Measurements from ENCODE around the gene PPOX.

Gene PPOX

GRCh38 chr1:161168906-161169305 lies 2.7 kb downstream of the PPOX start:
- no peak for TF ChIP-seq Cebpa-rat (IDR thresholded peaks at IDR 0.05)
- Histone ChIP-seq H3K4me2 (no peak overlapping the region), H3K4me1 (peaks cover 23 to 43% (median 28%) of the 10 kb centered on the region in 10 experiments), H3K9me3 (replicated peaks in 1 of 11) (no peaks in the 10 kb centered on the region), H3K36me3 (peaks cover 47 to 72% (median 62%) of the 10 kb centered on the region in 11 experiments), H3K9ac (peak overlapping the region in 1 of 11 experiments; percentile 17; a peak in 1 of 22 replicates), H3K4me3 (no peak overlapping the region), H3K27ac (no peak overlapping the region), H4K20me1 (peaks cover 0 to 7% (median 0%) of the 10 kb centered on the region in 11 experiments; a peak in 2 of 22 replicates), H3K27me3 (no peaks in the 10 kb centered on the region)

- no peak for TF ChIP-seq Cebpa-rat (IDR thresholded peaks at IDR 0.05)
- H3K4me3 ChIP-seq = no peak overlapping the region
Observed at GRCh38 chr1:161171191-161171590, 5.0 kb downstream of the PPOX start.

GRCh38 chr1:161171696-161172095 lies 5.5 kb downstream of the PPOX start:
- Histone ChIP-seq H3K27me3 (no peaks in the 10 kb centered on the region), H4K20me1 (peaks cover 0 to 7% (median 0%) of the 10 kb centered on the region in 11 experiments; a peak in 4 of 22 replicates), H3K9me3 (replicated peaks in 1 of 11) (no peaks in the 10 kb centered on the region), H3K4me3 (no peak overlapping the region), H3K4me2 (no peak overlapping the region), H3K9ac (peak overlapping the region in 3 of 11 experiments; percentile 6 to 27 (median 24); a peak in 1 of 22 replicates), H3K36me3 (peaks cover 59 to 83% (median 72%) of the 10 kb centered on the region in 11 experiments), H3K4me1 (peaks cover 24 to 44% (median 31%) of the 10 kb centered on the region in 10 experiments), H3K27ac (no peak overlapping the region; a peak in 1 of 22 replicates)
- TF ChIP-seq Cebpa-rat (IDR thresholded peaks at IDR 0.05) = no peak

More at GRCh38 chr1:161171191-161171590, 5.0 kb downstream of the PPOX start:
- Histone ChIP-seq H3K9ac (peak overlapping the region in 3 of 11 experiments; percentile 24 to 37 (median 27); a peak in 2 of 22 replicates), H3K36me3 (peaks cover 59 to 83% (median 72%) of the 10 kb centered on the region in 11 experiments), H3K9me3 (replicated peaks in 1 of 11) (no peaks in the 10 kb centered on the region), H3K27ac (no peak overlapping the region; a peak in 1 of 22 replicates), H3K4me1 (peaks cover 19 to 40% (median 26%) of the 10 kb centered on the region in 10 experiments), H3K4me2 (no peak overlapping the region), H3K27me3 (no peaks in the 10 kb centered on the region), H4K20me1 (peaks cover 0 to 7% (median 0%) of the 10 kb centered on the region in 11 experiments; a peak in 4 of 22 replicates)

- H3K4me2 ChIP-seq = no peak overlapping the region
- no peak for TF ChIP-seq Cebpa-rat (IDR thresholded peaks at IDR 0.05)
- peaks cover 59 to 83% (median 72%) of the 10 kb centered on the region in 11 experiments for H3K36me3 ChIP-seq
Observed at GRCh38 chr1:161172349-161172748, 6.1 kb downstream of the PPOX start.

DNA sequence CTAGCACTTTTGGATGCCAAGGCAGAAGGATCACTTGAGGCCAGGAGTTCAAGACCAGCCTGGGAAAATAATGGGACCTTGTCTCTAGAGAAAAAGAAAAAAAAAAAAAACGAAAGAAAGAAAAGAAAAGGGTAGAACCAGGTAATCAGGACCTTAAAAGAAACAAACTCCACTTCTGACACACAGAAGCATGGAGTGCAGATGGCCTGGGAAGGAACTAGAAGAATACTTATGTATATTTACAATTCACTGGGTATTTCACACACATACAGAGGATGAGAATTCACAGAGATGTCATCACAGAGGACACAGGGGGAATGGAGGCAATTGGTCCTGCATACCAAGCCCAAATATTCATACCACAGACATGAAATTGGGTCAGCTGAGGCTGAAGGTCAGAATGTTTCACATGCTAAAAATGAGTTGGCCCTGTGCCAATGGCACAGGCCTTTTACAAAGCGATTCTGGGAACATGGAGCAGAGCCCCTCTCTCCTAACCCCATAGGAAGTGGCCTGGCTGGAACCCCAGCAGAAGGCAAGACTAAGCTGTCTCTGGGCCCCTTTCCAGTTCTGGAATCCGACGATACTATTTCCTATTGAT lies 6.7 kb downstream of the PPOX start:
- Histone ChIP-seq H3K27me3 (no peaks in the 10 kb centered on the region), H3K27ac (no peak overlapping the region), H3K9me3 (replicated peaks in 1 of 11) (no peaks in the 10 kb centered on the region), H3K36me3 (peaks cover 59 to 81% (median 72%) of the 10 kb centered on the region in 11 experiments), H4K20me1 (peaks cover 0 to 7% (median 0%) of the 10 kb centered on the region in 11 experiments; a peak in 4 of 22 replicates), H3K4me3 (no peak overlapping the region), H3K9ac (peak overlapping the region in 1 of 11 experiments; percentile 39; a peak in 1 of 22 replicates), H3K4me1 (peaks cover 18 to 36% (median 24%) of the 10 kb centered on the region in 10 experiments), H3K4me2 (no peak overlapping the region)
- no peak for TF ChIP-seq Cebpa-rat (IDR thresholded peaks at IDR 0.05)

More at GRCh38 chr1:161172349-161172748, 6.1 kb downstream of the PPOX start:
- no peak overlapping the region for H3K27ac ChIP-seq
- peaks cover 0 to 7% (median 0%) of the 10 kb centered on the region in 11 experiments; a peak in 4 of 22 replicates for H4K20me1 ChIP-seq
- peaks cover 19 to 38% (median 25%) of the 10 kb centered on the region in 10 experiments for H3K4me1 ChIP-seq
- no peaks in the 10 kb centered on the region for H3K9me3 ChIP-seq (replicated peaks in 1 of 11)
- H3K9ac ChIP-seq = peak overlapping the region in 3 of 11 experiments; percentile 6 to 39 (median 29); a peak in 3 of 22 replicates
- H3K4me3 ChIP-seq = no peak overlapping the region
- no peaks in the 10 kb centered on the region for H3K27me3 ChIP-seq

DNA sequence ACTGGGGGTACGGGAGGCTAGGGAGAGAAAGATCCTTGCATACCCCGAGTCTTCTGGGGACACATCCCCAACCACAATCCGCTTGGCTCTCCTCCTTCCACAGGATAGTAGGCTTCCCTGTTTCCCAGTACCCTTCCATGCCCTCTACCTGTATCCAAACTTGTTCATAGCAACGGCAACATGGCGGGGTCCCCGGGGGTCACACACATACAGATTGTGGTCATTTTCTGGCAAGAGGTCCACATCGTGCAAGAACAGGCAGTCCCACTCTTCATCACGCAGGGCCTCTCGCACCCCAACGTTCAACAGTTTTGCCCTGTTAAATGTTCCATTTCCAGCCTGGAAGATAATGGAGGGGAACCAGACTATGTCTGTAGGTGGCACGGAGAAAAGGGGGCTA lies 7.5 kb downstream of the PPOX start:
- no peak overlapping the region for H3K4me2 ChIP-seq
- no peaks in the 10 kb centered on the region for H3K9me3 ChIP-seq (replicated peaks in 1 of 11)
- no peak for TF ChIP-seq Cebpa-rat (IDR thresholded peaks at IDR 0.05)
- no peaks in the 10 kb centered on the region for H3K27me3 ChIP-seq
- no peak overlapping the region for H3K9ac ChIP-seq
- H3K27ac ChIP-seq = no peak overlapping the region
- H4K20me1 ChIP-seq = peaks cover 0 to 7% (median 0%) of the 10 kb centered on the region in 11 experiments; a peak in 4 of 22 replicates
- peaks cover 59 to 74% (median 70%) of the 10 kb centered on the region in 11 experiments for H3K36me3 ChIP-seq
- peaks cover 26 to 43% (median 31%) of the 10 kb centered on the region in 10 experiments for H3K4me1 ChIP-seq
- no peak overlapping the region for H3K4me3 ChIP-seq

DNA sequence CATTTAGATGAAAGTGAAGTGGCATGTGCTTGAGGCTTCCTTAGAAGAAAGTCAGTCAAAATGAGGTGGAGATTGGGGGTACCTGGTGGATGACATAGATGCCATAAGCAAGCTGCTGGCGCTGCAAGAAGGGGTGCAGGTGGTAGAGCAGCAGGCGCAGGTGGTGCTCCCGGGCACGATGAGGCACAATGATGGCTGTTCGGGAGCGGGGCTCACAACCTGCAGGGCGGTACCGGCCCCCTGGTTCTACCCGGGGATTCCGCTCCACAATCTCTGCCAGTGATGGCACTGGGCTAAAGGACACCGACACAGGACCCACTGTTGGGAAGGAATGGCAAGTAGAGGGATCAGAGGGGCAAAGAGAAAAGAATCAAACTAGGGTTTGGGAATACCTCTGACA lies 8.7 kb downstream of the PPOX start:
- H3K4me3 ChIP-seq = no peak overlapping the region
- peaks cover 0 to 7% (median 0%) of the 10 kb centered on the region in 11 experiments; a peak in 3 of 22 replicates for H4K20me1 ChIP-seq
- TF ChIP-seq Cebpa-rat (IDR thresholded peaks at IDR 0.05) = no peak
- peak overlapping the region in 2 of 11 experiments; percentile 5 to 97; a peak in 1 of 22 replicates for H3K4me2 ChIP-seq
- peaks cover 55 to 62% (median 58%) of the 10 kb centered on the region in 11 experiments for H3K36me3 ChIP-seq
- peaks cover 36 to 50% (median 42%) of the 10 kb centered on the region in 10 experiments for H3K4me1 ChIP-seq
- no peak overlapping the region for H3K27ac ChIP-seq
- no peak overlapping the region; a peak in 1 of 22 replicates for H3K9ac ChIP-seq
- no peaks in the 10 kb centered on the region for H3K27me3 ChIP-seq
- no peaks in the 10 kb centered on the region for H3K9me3 ChIP-seq (replicated peaks in 1 of 11)

GRCh38 chr1:161175771-161176453 lies 9.7 kb downstream of the PPOX start:
- Histone ChIP-seq H3K4me3 (peak overlapping the region; percentile 78 to 92 (median 84); a peak in 19 of 20 replicates), H3K9me3 (replicated peaks in 1 of 11) (no peaks in the 10 kb centered on the region), H4K20me1 (peaks cover 0 to 7% (median 0%) of the 10 kb centered on the region in 11 experiments; a peak in 3 of 22 replicates), H3K9ac (peak overlapping the region; percentile 81 to 94 (median 86); a peak in 20 of 22 replicates), H3K27me3 (no peaks in the 10 kb centered on the region), H3K27ac (peak overlapping the region in 3 of 11 experiments; percentile 79 to 87 (median 85); a peak in 1 of 22 replicates), H3K4me1 (peaks cover 40 to 60% (median 49%) of the 10 kb centered on the region in 10 experiments), H3K4me2 (peak overlapping the region; percentile 85 to 99 (median 98)), H3K36me3 (peaks cover 48 to 53% (median 51%) of the 10 kb centered on the region in 11 experiments)
- TF ChIP-seq Cebpa-rat (IDR thresholded peaks at IDR 0.05) = no peak
